Measurements from ENCODE around the gene VRTN.
"Not testable (repeated sequence)": the region's sequence is repeated elsewhere in the genome, so short reads cannot be mapped to it uniquely, and the experiment has no call there.

The VRTN gene

GRCh38 chr14:74350211-74350927 is 2.1 kb downstream of the VRTN start:
- no peak for DNase-seq

GRCh38 chr14:74350928-74351323 is 2.7 kb downstream of the VRTN start:
- DNase-seq, result no peak

- DNase-seq, result no peak
Observed at GRCh38 chr14:74356892-74357575, 8.8 kb downstream of the VRTN start.

GRCh38 chr14:74357585-74357984 is 9.3 kb downstream of the VRTN start:
- no peak for DNase-seq

- no peak for DNase-seq
Observed at GRCh38 chr14:74358176-74358829, 10.0 kb downstream of the VRTN start.

GRCh38 chr14:74360163-74360562 is 11.9 kb downstream of the VRTN start:
- DNase-seq, result no peak

GRCh38 chr14:74362361-74362915 is 14.2 kb downstream of the VRTN start:
- DNase-seq, result peak; percentile 35

GRCh38 chr14:74364271-74364880 is 16.1 kb downstream of the VRTN start:
- no peak for DNase-seq

GRCh38 chr14:74368026-74368425 is 19.8 kb downstream of the VRTN start:
- DNase-seq, result no peak

- DNase-seq, result no peak
Observed at GRCh38 chr14:74368441-74368840, 20.2 kb downstream of the VRTN start.

GRCh38 chr14:74377976-74378690 is 29.9 kb downstream of the VRTN start:
- no peak for DNase-seq

GRCh38 chr14:74380172-74380571 is 31.9 kb downstream of the VRTN start:
- DNase-seq, result no peak

- DNase-seq, result no peak
Observed at GRCh38 chr14:74380845-74381244, 32.6 kb downstream of the VRTN start.

- DNase-seq, result not testable (repeated sequence)
Observed at GRCh38 chr14:74381571-74381970, 33.3 kb downstream of the VRTN start.

- DNase-seq, result no peak
Observed at GRCh38 chr14:74382231-74382630, 34.0 kb downstream of the VRTN start.

- no peak for DNase-seq
Observed at GRCh38 chr14:74389980-74390379, 41.7 kb downstream of the VRTN start.

GRCh38 chr14:74390505-74390904 is 42.2 kb downstream of the VRTN start:
- not testable (repeated sequence) for DNase-seq

GRCh38 chr14:74391479-74391878 is 43.2 kb downstream of the VRTN start:
- no peak for DNase-seq

- no peak for DNase-seq
Observed at GRCh38 chr14:74392616-74393570, 44.6 kb downstream of the VRTN start.

GRCh38 chr14:74394549-74394948 is 46.3 kb downstream of the VRTN start:
- DNase-seq, result no peak

GRCh38 chr14:74395094-74395493 is 46.8 kb downstream of the VRTN start:
- no peak for DNase-seq
